ENCODE measurements around the gene EFCAB12. TPM values are rescaled to one million over a fixed set of nuclear protein-coding genes. Genes with fewer than 3 reads are reported as not detected.

The EFCAB12 gene
- 0.62 and 0.82 TPM in 2 replicates for polyA plus RNA-seq (2011; rRNA removed)
- 0.53 and 0.56 TPM in 2 replicates for polyA plus RNA-seq (2012; cell fraction: cytosol; rRNA removed)
- polyA plus RNA-seq (2012; cell fraction: nucleus; rRNA removed), result 2.4 and 2.8 TPM in 2 replicates
- 0.81 to 1.4 TPM (median 1.1 TPM) in 3 replicates for polyA plus RNA-seq (2017; fragmentation: RNase III; extraction: RNeasy Plus Mini Kit Qiagen cat#74134 plus additional on column Dnase treatment)
- polyA minus RNA-seq (2011; rRNA and poly(A)+ RNA removed), result 1.2 and 1.7 TPM in 2 replicates

DNA sequence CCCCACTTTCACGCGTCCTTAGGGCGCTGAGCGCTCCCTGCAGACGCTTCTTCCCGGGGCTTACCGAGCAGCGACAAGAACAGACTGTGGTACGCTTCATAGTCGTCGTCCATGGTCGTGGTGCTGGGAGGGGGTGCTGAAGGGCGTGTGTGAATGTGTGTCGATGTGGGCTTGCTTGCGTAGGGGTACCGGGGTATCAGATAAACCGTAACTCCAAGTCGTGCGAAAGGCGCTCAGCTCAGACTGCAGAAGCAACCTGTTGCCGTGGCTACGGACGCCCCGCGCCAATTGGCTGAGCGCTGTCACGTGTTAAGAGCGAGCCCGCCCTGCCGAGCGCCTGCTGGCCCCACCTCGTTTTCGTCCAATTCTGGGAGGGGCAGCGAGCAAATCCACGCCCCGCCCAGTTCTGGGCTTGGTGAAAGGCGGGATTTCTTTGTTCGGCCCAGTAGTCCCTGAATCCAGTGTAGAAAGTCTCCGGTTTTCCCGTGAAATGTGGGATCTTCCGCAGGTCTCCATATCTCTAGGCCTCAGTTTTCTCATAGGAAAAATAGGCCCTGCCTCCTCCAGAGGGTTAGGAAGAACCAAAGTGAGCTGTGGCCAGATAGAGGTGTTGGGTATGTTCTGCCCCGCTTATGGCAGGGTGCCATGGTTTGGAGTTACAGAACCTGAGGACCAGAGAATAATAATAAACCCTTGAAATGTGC, at the start of gene EFCAB12:
EFCAB12 (minus strand) TSS at position 261 of the 704 bp plus-strand sequence; CDS start at position 113, 148 bp downstream.
- DNase-seq (ENCODE audit: low read depth in 1 of 2, low spot score in 1 of 2), result peak; percentile 80 to 91
- POLR2A ChIA-PET, result interaction anchor here (0.7 to 1.4 kb wide), 4 partner anchors 11 to 28 kb away, joined by 3 to 5 read pairs (median 3); partner anchors contain the start of genes IFT122 and MBD4
- ATAC-seq, result peak; percentile 98
- 11% methylated on average over 14 of the region's 42 CpGs for WGBS (ENCODE audit: missing lambda C conversion rate)
- no peak for FAIRE-seq
- Histone ChIP-seq H3K4me2 (peak within 1 kb of the TSS; percentile 92), H3K9me3 (no peaks in the 10 kb centered on the region), H3K4me3 (peak within 1 kb of the TSS; percentile 44), H3K4me1 (peaks cover 26% of the 10 kb centered on the region), H3K27ac (peak within 1 kb of the TSS; percentile 62 to 73)
- TF ChIP-seq ZC3H11A (IDR thresholded peaks at IDR 0.05), result no peak
- TF ChIP-seq, protein P1, sequence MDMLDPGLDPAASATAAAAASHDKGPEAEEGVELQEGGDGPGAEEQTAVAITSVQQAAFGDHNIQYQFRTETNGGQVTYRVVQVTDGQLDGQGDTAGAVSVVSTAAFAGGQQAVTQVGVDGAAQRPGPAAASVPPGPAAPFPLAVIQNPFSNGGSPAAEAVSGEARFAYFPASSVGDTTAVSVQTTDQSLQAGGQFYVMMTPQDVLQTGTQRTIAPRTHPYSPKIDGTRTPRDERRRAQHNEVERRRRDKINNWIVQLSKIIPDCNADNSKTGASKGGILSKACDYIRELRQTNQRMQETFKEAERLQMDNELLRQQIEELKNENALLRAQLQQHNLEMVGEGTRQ (IDR thresholded peaks at IDR 0.05), result peak; percentile 88
- TF ChIP-seq, protein P2, sequence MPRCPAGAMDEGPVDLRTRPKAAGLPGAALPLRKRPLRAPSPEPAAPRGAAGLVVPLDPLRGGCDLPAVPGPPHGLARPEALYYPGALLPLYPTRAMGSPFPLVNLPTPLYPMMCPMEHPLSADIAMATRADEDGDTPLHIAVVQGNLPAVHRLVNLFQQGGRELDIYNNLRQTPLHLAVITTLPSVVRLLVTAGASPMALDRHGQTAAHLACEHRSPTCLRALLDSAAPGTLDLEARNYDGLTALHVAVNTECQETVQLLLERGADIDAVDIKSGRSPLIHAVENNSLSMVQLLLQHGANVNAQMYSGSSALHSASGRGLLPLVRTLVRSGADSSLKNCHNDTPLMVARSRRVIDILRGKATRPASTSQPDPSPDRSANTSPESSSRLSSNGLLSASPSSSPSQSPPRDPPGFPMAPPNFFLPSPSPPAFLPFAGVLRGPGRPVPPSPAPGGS (IDR thresholded peaks at IDR 0.05), result 0 out of 3 replicates have a peak, but pooled peaks have one; percentile 23
- CTCF ChIA-PET, result interaction anchor here (1.1 to 4.1 kb wide), 6 partner anchors 9 to 199 kb away, joined by 3 to 16 read pairs (median 4); no protein-coding TSS in a partner anchor

DNA sequence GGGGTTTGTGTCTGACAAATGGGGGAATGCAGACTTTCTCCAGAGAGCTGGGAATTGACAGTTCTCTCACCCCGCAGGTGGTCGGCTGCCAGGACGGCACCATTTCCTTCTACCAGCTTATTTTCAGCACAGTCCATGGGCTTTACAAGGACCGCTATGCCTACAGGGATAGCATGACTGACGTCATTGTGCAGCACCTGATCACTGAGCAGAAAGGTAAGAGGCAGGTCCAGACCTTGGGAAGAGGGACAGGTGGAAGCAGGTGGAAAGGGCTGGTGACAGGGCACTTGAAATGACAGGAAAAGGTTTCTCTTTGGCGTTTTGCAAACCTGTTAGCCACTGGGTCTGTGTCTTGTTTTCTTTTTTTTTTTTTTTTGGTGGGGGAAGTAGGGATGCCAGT, 48.1 kb upstream of the EFCAB12 start:
- no peak overlapping the region for H3K27ac ChIP-seq
- no peak overlapping the region for H3K4me2 ChIP-seq
- H3K4me1 ChIP-seq, result no peaks in the 10 kb centered on the region
- no peak overlapping the region for H3K4me3 ChIP-seq
- TF ChIP-seq, protein P3, sequence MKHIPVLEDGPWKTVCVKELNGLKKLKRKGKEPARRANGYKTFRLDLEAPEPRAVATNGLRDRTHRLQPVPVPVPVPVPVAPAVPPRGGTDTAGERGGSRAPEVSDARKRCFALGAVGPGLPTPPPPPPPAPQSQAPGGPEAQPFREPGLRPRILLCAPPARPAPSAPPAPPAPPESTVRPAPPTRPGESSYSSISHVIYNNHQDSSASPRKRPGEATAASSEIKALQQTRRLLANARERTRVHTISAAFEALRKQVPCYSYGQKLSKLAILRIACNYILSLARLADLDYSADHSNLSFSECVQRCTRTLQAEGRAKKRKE (CRISPR knock-in tag; IDR thresholded peaks at IDR 0.05; ENCODE audit: low read depth), result no peak
- TF ChIP-seq, protein P4, sequence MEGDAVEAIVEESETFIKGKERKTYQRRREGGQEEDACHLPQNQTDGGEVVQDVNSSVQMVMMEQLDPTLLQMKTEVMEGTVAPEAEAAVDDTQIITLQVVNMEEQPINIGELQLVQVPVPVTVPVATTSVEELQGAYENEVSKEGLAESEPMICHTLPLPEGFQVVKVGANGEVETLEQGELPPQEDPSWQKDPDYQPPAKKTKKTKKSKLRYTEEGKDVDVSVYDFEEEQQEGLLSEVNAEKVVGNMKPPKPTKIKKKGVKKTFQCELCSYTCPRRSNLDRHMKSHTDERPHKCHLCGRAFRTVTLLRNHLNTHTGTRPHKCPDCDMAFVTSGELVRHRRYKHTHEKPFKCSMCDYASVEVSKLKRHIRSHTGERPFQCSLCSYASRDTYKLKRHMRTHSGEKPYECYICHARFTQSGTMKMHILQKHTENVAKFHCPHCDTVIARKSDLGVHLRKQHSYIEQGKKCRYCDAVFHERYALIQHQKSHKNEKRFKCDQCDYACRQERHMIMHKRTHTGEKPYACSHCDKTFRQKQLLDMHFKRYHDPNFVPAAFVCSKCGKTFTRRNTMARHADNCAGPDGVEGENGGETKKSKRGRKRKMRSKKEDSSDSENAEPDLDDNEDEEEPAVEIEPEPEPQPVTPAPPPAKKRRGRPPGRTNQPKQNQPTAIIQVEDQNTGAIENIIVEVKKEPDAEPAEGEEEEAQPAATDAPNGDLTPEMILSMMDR (IDR thresholded peaks at IDR 0.05), result no peak
- TF ChIP-seq FOSL2 (IDR thresholded peaks at IDR 0.05), result no peak
- no peak for TF ChIP-seq FOSL2 (CRISPR knock-in tag; IDR thresholded peaks at IDR 0.05)
- no peak for TF ChIP-seq CBX2 (IDR thresholded peaks at IDR 0.05; ENCODE audit: borderline replicate concordance, low read depth)
- TF ChIP-seq HOXB13 (CRISPR knock-in tag; IDR thresholded peaks at IDR 0.05; ENCODE audit: low read depth), result no peak
- TF ChIP-seq RNF2 (IDR thresholded peaks at IDR 0.05; ENCODE audit: borderline replicate concordance, low read depth), result no peak
- TF ChIP-seq EHF (CRISPR knock-in tag; IDR thresholded peaks at IDR 0.05), result no peak
- TF ChIP-seq GATA3 (IDR thresholded peaks at IDR 0.05; ENCODE audit: borderline replicate concordance), result no peak
- no peak for TF ChIP-seq ZC3H11A (IDR thresholded peaks at IDR 0.05)
- TF ChIP-seq, protein P5, sequence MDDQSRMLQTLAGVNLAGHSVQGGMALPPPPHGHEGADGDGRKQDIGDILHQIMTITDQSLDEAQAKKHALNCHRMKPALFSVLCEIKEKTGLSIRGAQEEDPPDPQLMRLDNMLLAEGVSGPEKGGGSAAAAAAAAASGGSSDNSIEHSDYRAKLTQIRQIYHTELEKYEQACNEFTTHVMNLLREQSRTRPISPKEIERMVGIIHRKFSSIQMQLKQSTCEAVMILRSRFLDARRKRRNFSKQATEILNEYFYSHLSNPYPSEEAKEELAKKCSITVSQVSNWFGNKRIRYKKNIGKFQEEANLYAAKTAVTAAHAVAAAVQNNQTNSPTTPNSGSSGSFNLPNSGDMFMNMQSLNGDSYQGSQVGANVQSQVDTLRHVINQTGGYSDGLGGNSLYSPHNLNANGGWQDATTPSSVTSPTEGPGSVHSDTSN (IDR thresholded peaks at IDR 0.05), result no peak
- TF ChIP-seq EHMT2 (IDR thresholded peaks at IDR 0.05; ENCODE audit: low read depth), result no peak
- TF ChIP-seq ZNF302 (CRISPR knock-in tag; IDR thresholded peaks at IDR 0.05), result no peak
- no peaks in the 10 kb centered on the region for H3K9me3 ChIP-seq
- DNase-seq (ENCODE audit: low read depth in 1 of 2, low spot score in 1 of 2) (no peak), ATAC-seq (no peak), FAIRE-seq (no peak)
- 91% methylated on average over 6 of the region's 6 CpGs for WGBS (ENCODE audit: missing lambda C conversion rate)
- ChIA-PET POLR2A (no interaction called here), CTCF (interaction anchor here (1.2 to 3.6 kb wide), 3 partner anchors 10 to 94 kb away, joined by 3 to 12 read pairs (median 7); no protein-coding TSS in a partner anchor)

Measured in A549 (cell line).